ENCODE data around the gene LZIC. TPM values are rescaled to one million over a fixed set of nuclear protein-coding genes. Genes with fewer than 3 reads are reported as not detected.
A peak's percentile ranks its signal among the peaks of the same experiment; 100 is the strongest.

LZIC gene
- total and polyA plus RNA-seq, 9 of the 15 experiments (the other 6 are each of a cell fraction or from before 2014, with no cell fraction given), result 32.9 to 109 (median 61.7) TPM

DNA sequence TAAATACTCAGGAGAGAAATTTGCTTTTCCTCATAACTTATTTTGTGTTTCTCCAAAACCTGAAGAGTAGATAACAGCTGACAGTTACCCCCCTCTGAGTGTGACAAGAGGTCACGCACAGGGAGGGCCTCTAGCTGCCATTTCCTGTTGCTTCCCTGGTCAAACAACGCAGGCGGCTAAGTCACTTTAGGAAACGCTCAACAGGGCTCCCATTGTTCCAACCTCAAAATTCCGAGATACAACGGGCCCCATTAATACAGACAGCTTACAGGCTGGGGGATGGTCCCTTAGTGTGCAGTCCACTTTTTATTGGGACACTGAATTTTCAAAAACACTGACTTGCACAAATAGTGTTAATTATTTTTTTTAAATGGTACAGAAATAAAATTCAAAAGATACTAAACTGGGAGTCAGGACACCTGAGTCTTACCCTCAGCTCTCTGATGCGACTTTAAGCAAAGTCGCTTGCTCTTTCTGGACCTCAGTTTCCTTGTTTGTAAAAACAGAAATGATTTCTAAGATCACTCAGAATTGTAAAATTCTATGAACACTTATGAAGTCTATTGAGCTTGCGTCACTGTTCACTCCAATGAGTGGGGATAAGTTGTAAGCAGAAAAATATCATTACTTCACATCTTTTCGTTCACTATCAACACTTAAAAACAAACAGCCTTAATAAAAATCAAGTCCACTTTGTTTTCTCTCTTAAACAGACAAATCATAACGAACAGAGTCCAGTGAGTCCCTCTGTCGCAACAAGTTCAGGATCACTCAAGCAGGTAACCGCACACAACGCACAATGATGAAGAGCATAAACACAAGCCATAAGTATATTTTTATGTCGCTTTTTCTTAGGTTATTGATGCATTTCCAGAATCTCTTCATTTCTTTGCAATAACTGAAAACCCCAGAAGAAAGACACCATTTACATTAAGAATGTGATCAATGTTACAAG lies 13.5 kb downstream of the LZIC start (continued):
- TF ChIP-seq ZBED1 (IDR thresholded peaks at IDR 0.05) (no peak), MAZ (CRISPR knock-in tag; conservative IDR thresholded peaks at IDR 0.05 in 1 of 2, IDR thresholded peaks at IDR 0.05 in 1 of 2) (peak; percentile 37 to 68; a peak in 3 of 4 replicates), PHTF2 (CRISPR knock-in tag; IDR thresholded peaks at IDR 0.05) (no peak), STAT5B (CRISPR knock-in tag; IDR thresholded peaks at IDR 0.05) (no peak), RBBP5 (IDR thresholded peaks at IDR 0.05; ENCODE audit: borderline replicate concordance, insufficient read depth, low read length, poor library complexity, severe bottlenecking) (peak; percentile 82), ZNF175 (CRISPR knock-in tag; IDR thresholded peaks at IDR 0.05; ENCODE audit: low read depth) (peak; percentile 92), COPS2 (conservative IDR thresholded peaks at IDR 0.05) (no peak), RBM15 (IDR thresholded peaks at IDR 0.05; ENCODE audit: insufficient read depth, low read length) (no peak), FOXA1 (IDR thresholded peaks at IDR 0.05; ENCODE audit: borderline replicate concordance) (no peak), MTA3 (IDR thresholded peaks at IDR 0.05; ENCODE audit: borderline replicate concordance) (0 out of 2 replicates have a peak, but pooled peaks have one; percentile 52), PCBP1 (IDR thresholded peaks at IDR 0.05; ENCODE audit: low read depth, low read length, poor library complexity, severe bottlenecking) (no peak)
- TF ChIP-seq, protein P1, sequence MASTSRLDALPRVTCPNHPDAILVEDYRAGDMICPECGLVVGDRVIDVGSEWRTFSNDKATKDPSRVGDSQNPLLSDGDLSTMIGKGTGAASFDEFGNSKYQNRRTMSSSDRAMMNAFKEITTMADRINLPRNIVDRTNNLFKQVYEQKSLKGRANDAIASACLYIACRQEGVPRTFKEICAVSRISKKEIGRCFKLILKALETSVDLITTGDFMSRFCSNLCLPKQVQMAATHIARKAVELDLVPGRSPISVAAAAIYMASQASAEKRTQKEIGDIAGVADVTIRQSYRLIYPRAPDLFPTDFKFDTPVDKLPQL (IDR thresholded peaks at IDR 0.05; ENCODE audit: extremely low read depth, insufficient read length), result no peak
- TF ChIP-seq, protein P2, sequence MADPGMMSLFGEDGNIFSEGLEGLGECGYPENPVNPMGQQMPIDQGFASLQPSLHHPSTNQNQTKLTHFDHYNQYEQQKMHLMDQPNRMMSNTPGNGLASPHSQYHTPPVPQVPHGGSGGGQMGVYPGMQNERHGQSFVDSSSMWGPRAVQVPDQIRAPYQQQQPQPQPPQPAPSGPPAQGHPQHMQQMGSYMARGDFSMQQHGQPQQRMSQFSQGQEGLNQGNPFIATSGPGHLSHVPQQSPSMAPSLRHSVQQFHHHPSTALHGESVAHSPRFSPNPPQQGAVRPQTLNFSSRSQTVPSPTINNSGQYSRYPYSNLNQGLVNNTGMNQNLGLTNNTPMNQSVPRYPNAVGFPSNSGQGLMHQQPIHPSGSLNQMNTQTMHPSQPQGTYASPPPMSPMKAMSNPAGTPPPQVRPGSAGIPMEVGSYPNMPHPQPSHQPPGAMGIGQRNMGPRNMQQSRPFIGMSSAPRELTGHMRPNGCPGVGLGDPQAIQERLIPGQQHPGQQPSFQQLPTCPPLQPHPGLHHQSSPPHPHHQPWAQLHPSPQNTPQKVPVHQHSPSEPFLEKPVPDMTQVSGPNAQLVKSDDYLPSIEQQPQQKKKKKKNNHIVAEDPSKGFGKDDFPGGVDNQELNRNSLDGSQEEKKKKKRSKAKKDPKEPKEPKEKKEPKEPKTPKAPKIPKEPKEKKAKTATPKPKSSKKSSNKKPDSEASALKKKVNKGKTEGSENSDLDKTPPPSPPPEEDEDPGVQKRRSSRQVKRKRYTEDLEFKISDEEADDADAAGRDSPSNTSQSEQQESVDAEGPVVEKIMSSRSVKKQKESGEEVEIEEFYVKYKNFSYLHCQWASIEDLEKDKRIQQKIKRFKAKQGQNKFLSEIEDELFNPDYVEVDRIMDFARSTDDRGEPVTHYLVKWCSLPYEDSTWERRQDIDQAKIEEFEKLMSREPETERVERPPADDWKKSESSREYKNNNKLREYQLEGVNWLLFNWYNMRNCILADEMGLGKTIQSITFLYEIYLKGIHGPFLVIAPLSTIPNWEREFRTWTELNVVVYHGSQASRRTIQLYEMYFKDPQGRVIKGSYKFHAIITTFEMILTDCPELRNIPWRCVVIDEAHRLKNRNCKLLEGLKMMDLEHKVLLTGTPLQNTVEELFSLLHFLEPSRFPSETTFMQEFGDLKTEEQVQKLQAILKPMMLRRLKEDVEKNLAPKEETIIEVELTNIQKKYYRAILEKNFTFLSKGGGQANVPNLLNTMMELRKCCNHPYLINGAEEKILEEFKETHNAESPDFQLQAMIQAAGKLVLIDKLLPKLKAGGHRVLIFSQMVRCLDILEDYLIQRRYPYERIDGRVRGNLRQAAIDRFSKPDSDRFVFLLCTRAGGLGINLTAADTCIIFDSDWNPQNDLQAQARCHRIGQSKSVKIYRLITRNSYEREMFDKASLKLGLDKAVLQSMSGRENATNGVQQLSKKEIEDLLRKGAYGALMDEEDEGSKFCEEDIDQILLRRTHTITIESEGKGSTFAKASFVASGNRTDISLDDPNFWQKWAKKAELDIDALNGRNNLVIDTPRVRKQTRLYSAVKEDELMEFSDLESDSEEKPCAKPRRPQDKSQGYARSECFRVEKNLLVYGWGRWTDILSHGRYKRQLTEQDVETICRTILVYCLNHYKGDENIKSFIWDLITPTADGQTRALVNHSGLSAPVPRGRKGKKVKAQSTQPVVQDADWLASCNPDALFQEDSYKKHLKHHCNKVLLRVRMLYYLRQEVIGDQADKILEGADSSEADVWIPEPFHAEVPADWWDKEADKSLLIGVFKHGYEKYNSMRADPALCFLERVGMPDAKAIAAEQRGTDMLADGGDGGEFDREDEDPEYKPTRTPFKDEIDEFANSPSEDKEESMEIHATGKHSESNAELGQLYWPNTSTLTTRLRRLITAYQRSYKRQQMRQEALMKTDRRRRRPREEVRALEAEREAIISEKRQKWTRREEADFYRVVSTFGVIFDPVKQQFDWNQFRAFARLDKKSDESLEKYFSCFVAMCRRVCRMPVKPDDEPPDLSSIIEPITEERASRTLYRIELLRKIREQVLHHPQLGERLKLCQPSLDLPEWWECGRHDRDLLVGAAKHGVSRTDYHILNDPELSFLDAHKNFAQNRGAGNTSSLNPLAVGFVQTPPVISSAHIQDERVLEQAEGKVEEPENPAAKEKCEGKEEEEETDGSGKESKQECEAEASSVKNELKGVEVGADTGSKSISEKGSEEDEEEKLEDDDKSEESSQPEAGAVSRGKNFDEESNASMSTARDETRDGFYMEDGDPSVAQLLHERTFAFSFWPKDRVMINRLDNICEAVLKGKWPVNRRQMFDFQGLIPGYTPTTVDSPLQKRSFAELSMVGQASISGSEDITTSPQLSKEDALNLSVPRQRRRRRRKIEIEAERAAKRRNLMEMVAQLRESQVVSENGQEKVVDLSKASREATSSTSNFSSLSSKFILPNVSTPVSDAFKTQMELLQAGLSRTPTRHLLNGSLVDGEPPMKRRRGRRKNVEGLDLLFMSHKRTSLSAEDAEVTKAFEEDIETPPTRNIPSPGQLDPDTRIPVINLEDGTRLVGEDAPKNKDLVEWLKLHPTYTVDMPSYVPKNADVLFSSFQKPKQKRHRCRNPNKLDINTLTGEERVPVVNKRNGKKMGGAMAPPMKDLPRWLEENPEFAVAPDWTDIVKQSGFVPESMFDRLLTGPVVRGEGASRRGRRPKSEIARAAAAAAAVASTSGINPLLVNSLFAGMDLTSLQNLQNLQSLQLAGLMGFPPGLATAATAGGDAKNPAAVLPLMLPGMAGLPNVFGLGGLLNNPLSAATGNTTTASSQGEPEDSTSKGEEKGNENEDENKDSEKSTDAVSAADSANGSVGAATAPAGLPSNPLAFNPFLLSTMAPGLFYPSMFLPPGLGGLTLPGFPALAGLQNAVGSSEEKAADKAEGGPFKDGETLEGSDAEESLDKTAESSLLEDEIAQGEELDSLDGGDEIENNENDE (IDR thresholded peaks at IDR 0.05; ENCODE audit: low read depth, low read length), result no peak

Data from K562 (cell line).